ENCODE results near the gene BCAS1. TPM values are rescaled to one million over a fixed set of nuclear protein-coding genes. Genes with fewer than 3 reads are reported as not detected.
A peak's percentile ranks its signal among the peaks of the same experiment; 100 is the strongest.

Gene BCAS1
- polyA plus RNA-seq, 5 donors: 0.54 to 1.2 (median 0.85) TPM

DNA sequence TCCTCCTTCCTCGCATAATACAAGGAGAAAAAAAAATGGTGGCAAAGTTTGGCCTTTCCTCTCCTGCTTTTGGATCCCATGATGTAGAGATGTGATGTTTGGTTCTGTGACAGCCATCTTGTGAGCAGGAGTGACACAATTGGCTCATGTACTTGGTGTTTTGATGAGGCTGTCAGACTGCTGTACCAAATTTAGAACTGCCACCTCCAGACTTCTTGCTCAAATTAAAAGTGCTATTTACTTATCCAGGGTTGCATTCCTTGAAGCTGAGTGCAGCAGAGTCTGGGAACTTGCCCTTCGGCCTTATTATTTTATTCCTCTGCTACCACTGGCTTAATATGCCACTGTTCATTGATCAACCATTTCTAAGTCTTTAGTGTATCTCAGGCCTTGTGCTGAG is 21.9 kb downstream of the BCAS1 start:
- DNase-seq: no peak

DNA sequence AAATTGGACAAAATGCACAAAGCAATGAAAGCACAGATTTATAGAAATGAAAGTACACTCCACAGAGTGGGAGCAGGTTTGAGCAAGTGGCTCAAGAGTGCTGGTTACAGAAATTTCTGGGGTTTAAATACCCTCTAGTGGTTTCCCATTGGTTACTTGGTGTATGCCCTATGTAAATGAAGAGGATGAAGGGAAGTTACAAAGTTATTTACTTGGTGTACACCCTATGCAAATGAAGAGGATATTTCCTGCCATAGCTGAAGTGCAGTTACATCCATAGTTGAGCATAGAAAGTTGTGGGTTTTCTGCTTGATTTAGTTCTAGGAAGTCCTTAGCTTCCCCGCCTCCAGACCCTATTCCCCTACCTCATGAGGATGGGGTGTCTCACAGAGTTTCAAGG is 22.7 kb downstream of the BCAS1 start:
- no peak for DNase-seq

DNA sequence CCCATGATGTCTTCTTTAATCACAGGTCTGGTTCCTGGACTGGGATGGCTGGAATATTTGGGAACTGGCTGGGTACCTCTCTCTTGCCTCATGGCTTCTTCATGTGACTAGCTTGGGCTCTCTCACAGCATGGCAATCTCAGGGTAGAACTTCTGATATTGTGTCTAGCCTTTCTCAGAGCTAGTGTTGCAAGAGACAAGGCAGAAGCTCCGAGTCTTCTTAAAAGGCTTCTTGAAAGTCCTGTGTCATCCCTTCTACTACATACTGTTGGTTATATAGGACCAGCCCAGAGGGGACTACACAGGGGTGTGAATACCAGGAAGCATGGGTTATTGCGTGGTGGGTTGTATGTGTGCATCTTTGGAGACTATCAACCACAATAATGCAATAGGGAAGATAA is 23.3 kb downstream of the BCAS1 start:
- DNase-seq: no peak

DNA sequence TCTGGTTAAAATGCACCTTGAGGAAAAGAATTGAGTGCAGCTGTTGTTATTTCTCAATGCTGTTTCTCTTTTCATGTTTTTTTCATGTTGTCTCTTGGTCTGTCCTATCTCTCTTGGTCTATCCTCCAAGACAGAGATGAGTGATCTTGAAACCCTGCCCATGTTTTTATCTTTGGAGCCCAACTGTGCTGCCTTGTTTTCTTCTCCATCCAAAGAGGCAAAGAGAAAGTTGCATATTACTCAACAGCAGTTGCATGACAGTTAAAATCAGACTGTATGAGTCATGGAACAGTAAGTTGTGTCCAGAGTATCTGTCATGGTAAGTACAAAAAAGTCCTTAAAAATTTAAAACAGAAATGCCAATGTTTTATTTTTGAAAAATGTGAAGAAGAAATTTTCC is 26.2 kb downstream of the BCAS1 start:
- no peak for DNase-seq

DNA sequence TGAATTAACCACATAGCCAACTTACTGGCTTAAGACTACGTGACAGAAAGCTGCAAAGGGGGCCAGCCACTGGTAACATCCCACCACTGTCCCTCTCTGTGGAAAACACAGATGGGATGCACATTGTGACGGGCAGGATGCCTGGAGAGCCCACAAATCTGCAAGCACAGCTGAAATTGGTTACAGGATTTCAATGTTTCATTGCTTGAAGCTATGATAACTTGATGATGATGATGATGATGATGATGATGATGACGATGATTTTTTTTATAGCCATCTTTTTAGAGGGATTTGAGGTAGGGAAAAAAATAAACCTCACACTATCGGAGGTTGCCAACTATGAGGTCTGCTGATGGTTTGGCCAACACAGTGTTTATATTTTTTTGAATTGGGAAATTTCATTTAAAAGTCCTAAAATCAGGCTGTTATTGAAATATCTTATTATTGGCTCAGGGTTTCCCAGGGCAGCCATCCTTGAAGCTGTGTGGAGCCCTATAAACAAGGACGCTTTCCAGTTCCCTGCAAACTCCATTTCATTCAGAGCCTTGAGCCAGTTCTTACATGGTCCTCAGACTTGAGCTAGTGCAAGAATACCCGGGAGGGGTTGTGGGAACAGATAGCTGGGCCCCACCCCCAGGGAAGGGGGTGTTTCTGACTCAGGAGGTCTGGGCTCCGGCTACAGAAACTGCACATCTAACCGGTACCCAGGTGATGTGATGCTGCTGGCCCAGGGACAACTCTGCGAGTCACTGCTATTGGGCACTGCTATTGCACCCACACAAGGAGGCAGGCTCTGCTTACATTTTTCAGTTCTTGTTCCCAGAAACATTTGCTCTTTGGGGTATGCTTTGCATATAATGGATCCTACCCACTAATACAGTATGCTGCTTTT is 27.1 kb downstream of the BCAS1 start:
- peak; percentile 50 to 69 for DNase-seq

DNA sequence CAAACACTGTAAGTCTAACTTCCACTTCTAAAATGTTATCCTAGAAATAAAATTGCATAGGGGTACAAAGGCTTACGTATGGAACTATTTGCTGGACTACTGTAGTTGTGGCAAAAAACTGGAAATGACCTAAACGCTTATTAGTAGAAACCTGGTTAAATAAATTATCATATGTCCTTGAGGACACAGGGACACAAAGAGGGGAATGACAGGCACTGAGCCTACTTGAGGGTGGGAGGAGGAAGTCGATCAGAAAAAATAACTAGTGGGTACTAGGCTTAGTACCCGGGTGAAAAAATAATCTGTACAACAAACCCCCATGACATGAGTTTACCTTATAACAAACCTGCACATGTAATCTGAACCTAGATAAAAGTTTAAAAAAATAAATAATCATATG is 28.4 kb downstream of the BCAS1 start:
- DNase-seq: no peak

DNA sequence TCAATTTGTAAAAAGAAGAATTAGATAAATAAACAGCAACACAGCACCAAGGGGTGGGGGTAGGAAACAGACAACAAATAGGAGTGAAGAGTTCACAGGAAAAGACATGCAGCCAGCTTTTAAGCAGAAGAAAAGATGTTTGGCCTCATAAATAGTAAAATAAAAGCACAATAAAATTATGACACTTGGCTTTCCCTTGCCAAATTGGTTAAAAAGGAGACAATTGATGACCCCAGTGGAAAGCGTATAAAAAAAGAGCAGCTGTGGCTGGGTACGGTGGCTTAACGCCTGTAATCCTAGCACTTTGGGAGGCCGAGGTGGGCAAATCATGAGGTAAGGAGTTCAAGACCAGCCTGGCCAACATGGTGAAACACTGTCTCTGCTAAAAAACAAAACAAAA is 29.1 kb downstream of the BCAS1 start:
- DNase-seq: no peak

DNA sequence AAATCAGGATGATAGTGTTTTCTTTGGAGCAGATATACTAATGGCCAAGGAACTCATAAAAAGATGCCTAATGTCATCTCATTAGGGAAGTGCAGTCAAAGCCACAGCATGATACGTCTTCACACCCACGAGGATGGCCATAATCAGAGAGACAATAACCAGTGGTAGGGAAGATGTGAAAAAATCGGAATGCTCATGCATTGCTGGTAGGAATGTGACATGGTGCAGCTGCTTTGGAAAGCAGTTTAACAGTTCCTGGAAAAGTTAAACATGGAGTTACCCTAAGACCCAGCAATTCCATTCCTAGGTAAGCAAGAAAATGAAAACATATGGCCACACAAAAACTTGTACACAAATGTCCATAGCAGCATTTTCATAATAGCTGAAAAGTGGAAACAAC is 29.9 kb downstream of the BCAS1 start:
- no peak for DNase-seq

DNA sequence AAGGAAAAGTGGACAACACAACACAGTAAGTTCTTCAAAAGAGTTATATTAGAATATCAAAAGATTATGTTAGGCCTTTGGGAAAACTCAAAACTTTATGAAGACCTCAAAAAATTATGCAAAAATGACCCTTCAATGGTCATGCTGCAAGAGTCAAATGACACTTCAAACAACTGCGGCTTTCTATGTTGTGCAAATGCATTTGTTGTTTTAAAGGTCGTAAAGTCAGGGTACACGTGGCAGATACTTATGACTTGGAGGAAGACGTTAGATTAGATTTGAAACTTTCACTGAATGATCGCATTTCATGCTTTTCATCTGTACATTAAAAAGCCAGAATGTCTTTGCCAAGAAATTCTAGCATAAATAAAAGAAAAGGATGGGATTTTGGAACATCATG is 31.4 kb downstream of the BCAS1 start:
- no peak for DNase-seq

DNA sequence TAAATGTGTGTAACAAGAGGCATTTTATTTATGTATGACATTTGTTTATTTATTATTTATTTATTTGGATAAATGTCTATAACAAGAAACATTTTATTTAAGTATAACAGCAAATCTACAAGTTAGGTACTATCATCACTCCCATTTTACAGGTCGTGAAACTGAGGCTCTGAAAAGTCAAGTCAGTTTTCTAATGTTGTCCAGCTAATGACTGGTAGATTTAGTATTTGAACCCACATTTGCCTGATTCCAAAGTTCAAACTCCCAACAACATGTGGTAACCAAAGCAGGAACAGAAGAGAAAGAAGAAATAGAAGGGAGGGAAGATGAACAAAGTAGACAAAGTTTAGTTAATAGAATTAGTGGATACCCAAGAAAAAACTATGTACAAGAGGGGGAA is 32.9 kb downstream of the BCAS1 start:
- DNase-seq: no peak

DNA sequence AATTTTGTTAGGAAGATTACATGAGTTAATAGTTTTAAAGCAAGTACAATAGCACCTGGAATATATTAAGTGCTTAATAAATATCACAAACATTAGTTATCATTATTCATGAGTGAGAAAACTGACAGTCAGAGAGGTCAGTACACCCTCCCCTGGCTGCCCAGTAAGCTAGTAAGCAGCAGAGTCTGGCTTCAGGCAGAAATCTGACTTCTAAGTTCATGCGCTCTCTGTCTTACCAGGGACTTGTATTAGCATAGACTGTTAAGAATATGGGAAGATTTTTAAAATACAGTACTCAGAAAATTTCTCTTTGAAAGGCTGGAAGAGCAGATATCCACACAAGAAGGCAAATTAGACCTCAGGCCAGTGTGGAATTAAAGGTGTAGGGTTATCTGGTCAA is 40.8 kb downstream of the BCAS1 start:
- no peak for DNase-seq

DNA sequence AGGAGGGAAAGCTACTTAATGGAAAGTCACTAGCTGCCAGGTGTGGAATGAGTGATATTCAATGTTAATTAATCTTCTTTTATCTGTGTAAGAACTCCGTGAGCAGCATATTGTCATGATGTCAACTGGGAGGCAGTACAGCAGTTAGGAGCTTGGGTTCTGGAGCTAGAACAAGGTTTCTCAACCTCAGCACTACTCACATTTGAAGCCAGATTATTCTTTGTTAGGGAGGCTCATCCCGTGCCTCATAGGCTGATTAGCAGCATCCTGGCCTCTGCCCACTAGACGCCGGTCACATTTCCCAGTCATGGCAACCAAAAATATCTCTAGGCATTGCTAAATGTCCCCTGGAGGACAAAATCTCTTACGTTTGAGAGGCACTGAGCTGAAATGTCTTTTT is 41.2 kb downstream of the BCAS1 start:
- no peak for DNase-seq

DNA sequence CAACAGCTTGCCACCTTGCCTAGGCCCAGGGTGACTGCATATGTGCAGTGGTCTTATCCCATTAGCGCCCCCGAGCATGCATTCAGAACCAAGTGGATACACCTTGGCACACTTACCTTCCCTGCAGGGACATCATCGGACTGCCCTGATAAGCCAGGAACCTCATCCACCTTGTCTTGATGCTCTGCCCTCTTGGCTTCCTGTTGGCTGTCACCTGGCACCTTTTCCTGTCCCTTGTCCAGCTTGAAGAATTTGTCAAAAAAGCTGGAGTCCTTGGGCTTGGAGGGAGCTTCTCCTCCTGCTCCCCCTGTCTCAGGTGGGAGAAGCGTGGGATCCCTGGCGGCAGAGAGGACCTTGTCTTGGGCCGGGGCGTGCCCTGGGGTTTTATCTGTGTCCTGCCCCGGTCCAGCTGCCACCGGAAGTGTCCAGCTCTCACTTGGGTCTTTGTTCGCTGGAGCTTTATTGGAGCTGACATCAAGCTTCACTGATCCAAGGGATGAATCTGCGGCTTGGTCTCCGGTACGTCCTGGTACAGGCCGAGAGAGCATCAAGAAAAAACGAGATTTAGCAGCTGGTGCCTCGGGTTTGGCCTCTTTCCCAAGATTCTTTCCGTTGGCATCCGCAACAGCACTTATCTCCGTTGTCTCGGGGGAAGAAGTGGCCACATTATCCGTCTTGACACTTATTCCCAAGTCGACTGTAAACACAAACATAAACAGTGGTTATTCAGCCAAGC is 42.0 kb downstream of the BCAS1 start:
- no peak for DNase-seq

DNA sequence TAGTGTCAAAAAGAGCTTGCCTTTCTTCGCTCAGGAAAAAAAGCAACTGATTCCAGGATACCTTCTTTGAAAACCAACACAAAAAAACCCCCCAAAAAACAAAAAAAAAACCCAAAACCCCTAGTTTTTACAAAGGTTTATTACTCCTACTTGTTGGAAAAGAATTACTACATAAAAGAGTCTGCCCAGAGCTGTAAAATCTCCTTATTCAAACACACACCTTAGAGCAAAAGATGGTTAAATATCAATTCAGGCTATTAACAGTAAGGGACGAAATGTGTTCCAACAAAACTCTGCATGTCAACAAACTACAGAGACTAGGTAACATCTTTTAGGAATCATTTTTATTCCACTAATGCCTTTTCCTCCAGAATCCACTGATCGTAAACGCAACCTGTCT is 42.7 kb downstream of the BCAS1 start:
- DNase-seq: no peak

DNA sequence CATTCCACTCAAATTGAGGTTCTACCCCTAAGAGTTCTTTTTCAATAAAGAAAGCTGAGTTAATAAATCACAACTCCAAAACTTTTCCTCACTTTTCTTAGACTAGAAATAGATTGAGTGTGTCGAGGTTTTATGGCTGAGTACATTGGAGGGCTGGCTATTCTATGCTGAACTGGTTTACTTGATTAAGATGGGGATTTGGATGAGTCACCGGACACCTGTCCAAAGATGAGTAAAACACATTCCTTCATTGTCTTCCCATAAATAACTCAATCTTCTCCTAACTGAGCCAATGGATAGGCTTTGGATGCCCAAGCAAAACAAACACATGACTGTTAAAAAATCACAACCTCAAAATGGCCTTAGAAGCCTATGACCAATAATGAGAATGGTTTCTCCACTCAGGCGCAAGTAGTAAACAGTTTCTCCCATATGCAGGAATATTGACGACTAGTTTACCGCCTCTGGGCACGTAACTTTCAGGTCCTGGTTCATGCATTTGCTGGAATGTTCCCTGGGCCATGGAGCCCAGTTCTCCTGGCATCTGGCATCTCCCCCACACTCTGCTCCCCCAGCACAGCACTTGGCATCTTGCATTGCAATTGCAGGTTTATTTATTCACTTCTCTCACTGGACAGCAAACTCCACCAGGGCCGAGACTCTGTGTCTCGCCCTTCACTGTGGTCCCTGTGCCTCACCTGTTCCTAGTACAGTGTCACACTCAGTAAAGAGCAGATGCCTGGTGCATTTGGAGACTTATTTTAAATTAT is 43.9 kb downstream of the BCAS1 start:
- no peak for DNase-seq

DNA sequence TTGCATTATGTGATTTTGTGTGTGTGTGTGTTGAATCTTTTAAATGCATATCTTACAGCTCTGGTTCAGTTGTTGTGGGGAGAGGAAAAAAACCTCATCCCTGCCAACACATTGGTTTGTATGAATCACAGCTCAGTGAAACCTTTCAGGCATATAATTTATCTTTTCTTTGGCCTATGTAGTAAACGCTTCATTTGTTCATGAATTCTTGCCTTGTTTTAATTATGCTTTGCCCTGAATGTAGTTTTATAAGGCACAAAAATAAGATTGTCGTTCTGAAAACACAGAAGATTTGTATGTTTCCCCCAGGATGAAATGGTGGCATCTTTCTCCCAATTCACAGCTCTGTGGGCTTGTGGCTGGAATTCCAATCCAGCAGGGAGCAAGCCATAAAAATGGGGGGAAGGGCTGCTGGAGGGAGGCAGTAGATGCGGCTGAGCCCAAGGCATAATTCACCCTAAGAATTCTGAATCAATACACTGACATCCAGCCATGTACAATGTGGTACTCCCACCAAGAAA is 45.1 kb downstream of the BCAS1 start:
- no peak for DNase-seq

DNA sequence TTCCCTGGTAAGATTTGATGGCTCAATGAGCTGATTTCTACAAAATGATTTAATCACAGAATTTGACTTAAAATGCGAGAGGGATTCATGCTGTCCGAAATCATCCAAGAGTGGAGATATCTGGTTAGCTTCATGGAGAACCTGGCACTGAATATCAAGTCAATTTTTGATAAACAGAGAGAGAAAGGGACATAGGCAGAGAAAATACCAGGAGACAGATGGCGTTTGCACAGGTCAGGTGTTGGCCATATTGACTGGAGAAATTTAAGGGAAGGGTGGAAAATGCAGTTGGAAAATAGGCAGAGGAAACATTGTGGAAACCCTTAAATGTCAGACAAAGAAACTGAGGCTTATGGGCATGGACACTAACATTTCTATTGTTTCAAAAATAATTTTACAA is 47.0 kb downstream of the BCAS1 start:
- no peak for DNase-seq

DNA sequence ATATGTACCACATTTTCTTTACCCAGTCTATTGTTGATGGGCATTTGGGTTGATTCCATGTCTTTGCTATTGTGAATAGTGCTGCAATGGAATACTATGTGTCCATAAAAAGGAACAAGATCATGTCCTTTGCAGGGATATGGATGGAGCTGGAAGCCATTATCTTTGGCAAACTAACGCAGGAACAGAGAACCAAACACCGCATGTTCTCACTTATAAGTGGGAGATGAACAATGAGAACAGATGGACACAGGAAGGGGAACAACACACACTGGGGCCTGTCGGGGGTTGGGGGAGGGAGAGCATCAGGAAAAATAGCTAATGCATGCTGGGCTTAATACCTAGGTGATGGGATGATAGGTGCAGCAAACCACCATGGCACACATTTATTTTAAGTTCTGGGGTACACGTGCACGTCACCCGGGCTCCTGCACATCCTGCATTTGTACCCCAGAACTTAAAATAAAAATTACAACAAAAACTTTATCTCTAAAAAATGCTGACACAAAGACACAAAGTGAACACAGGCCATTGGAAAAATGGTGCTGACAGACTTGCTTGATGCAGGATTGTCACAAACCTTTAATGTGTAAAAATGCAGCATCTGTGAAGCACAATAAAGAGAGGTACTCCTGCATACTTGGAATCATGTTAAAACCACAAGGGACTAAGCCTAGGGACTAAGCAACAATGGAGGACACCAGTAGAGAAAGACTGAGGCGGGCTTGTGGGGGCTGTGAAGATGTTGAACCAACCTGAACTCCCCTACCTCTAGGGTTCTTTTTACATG is 48.8 kb downstream of the BCAS1 start:
- no peak for DNase-seq

DNA sequence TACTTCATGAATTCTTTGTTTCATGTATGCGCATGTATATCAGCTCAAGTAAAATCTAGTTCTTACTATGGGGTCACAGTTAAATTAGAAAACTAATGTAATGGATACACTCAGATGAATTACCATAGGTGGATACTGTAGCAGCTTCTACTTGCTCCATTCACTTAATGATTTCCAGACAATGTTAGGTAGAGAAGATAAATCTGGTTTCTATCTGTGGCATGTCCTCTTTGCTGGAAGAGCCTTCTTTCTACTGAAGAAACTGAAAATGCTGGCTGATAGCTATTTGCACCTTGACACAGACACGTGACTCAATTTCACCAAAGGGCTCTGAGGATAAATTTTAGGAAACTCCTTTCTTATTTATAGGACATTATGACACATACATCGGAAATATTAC is 49.5 kb downstream of the BCAS1 start:
- no peak for DNase-seq

DNA sequence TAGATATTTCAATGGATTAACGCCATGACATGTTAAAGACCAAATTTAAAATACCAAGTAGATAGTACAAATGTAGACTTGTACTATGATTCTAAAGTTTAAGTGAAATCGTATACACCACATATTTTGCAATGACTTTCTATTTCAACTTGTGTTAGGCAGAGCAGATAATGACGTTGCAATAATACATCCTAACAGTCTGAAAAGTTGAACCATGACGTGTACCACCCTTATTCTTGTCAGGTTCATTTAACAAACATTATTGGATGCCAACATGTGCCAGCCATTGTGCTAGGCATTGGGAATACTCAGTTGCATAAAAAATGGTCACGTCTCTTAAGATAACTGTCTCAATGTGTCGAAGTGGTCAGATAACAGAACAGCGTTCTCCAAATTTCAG is 50.0 kb downstream of the BCAS1 start:
- DNase-seq: no peak

DNA sequence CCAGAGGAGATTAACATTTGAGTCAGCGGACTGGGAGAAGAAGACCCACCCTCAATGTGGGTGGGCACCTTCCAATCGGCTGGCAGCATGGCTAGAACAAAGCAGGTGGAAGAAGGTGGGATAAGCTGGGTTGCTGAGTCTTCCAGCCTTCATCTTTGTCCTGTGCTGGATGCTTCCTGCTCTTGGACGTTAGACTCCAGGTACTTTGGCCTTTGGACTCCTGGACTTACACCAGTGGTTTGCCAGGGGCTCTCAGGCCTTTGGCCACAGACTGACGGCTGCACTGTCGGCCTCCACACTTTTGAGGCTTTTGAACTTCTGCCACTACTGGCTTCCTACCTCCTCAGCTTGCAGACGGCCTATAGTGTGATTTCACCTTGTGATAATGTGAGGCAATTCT is 50.8 kb downstream of the BCAS1 start:
- no peak for DNase-seq

DNA sequence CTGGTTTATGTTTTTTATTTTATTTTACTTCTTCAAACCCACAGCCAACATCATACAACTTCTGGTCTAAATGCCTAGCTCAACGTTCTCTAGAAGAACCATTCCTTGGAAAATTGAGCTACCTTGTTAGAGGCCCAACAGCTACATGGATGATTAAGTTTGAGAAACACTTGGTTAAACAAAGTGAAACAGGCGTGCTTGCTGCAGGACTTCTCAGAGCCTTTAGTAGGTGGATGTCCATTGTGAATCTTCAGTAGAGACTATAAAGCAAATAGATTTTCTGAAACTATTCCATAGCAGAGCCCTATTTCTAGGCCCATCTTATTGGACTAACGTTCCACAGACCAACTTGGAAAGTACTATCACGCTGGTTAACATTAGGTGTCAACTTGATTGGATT is 51.3 kb downstream of the BCAS1 start:
- no peak for DNase-seq
